ENCODE measurements around the gene FXYD7.

DNA sequence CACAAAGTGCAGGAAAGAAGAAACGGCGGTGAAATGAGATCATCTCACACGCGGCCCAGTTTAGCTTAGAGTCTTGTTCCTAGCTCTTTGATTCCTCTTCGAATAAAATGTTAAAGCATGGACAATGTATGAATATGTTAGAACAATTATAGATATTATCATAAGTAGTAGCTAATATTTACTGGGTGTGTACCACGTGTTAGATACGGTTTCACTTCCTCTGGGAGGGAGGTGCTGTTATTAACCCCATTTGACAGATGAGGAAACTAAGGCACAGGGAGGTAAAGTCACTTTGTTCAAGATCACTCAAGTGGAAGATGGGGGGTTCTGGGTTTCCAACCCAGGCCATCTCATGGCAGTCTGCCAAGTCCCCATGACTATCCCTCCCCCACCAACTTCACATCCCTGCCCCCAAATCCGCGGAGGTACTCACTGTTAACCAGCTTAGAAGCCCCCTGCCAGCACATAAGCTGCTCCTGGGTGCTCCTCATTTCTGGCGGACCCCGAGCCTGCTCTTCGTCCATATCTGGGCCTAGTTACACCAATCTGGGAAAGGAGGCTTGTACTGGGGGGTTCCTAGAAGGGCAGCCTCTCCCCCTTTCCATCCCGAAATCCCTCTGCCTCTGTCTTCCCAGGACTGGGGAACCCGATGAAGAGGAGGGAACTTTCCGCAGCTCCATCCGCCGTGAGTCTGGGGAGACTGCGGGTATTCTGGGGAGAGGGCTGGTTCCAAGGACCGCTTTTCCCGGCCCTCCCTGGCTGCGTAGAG is 1.0 kb upstream of the FXYD7 start:
- no peak for TF ChIP-seq POLR2A (IDR thresholded peaks at IDR 0.05)
- TF ChIP-seq, protein P1, sequence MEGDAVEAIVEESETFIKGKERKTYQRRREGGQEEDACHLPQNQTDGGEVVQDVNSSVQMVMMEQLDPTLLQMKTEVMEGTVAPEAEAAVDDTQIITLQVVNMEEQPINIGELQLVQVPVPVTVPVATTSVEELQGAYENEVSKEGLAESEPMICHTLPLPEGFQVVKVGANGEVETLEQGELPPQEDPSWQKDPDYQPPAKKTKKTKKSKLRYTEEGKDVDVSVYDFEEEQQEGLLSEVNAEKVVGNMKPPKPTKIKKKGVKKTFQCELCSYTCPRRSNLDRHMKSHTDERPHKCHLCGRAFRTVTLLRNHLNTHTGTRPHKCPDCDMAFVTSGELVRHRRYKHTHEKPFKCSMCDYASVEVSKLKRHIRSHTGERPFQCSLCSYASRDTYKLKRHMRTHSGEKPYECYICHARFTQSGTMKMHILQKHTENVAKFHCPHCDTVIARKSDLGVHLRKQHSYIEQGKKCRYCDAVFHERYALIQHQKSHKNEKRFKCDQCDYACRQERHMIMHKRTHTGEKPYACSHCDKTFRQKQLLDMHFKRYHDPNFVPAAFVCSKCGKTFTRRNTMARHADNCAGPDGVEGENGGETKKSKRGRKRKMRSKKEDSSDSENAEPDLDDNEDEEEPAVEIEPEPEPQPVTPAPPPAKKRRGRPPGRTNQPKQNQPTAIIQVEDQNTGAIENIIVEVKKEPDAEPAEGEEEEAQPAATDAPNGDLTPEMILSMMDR (IDR thresholded peaks at IDR 0.05 in 8 of 11, conservative IDR thresholded peaks at IDR 0.05 in 3 of 11), result no peak
- no peak for TF ChIP-seq POLR2AphosphoS5 (IDR thresholded peaks at IDR 0.05)
